ENCODE results near the gene ATP13A2.

ATP13A2 gene

DNA sequence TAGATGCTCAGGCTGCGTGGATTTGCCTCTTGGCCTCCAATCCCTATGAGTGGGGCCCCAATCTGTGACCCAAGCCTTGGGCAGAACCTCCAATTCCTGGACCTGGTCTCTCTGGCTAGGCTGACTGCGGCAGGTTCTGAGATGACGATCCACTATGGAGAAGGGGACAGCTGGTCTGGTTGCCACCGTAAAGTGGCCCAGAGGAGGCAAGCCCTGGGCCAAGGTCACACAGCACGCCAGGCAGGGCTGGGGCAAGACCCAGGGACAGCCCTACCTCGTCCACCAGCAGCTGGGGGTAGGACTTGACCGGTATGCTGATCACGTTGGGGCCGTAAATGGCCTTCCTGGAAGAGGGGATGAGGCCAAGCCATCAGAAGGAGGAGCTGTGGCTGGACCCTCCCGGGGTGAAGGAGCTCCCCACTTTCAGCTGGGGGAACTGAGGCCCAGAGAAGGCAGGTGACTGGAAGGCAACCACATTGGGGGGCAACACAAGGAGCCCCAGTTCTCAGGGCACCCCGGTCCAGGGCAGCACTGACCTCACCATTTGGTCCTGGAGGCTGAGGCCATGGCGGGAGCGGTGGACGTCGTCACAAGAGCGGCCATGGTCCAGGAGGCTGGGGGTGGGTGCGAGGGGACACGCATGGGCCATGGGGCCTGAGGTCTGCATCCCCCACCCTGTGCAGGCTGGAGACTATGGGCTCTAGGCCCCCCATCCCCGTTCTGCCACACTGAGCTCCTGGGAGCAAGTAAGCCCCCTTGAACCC is 9.8 kb downstream of the ATP13A2 start:
- DNase-seq: no peak

DNA sequence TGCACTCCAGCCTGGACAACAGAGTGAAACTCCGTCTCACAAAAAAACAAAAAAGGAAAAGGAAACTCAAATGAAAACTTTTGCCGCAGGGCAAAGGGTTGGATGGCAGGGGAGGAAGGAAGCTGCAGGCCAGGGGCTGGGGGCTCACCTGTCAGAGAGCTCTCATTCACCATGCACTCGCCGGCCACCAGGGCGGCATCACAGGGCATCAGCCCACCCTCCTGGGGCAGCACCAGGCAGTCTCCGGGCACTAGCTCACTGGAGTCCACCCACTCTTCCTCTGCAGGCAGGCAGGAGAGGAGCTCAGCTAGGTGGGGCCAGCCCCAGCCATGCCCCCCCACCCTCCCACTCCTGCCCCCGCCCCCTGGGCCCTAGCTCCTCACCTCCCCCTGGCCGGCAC is 11.9 kb downstream of the ATP13A2 start:
- DNase-seq: no peak

DNA sequence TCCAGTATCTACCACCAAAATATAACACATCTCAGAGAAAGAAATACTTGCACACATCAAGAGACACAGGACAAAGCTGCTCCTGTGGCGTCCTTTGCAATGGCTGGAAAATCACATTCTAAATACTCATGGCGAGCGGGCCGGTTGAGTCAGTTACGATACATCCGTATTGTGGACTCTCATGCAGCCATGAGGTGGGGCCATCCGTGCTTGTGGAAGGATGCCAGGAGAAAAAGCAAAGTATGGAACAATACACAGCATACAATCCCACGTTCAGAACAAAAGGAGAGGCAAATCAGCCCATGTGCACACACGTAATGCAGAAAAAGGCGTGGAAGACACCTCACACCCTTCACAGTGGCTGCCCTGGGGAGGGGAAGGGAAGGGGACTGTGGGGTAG is 13.1 kb downstream of the ATP13A2 start:
- DNase-seq: no peak

DNA sequence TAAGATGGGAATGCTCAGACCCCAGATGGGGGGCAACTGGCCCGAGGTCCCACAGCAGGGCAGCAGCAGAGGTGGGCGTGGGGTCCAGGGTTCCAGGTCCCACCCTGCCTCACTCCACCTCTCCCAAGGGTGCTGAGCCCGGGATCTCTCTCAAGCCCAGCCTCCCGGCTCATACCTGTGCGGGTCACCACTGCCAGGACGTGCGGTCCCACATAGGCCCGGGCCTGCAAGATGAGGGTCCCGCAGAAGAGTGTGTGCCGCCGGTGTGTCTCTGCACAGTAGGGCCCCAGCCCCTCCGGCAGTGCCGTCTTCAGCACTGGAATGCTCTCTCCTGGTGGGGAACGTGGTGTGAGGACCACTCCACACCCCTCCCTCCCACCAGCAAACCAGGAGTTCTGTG is 14.9 kb downstream of the ATP13A2 start:
- DNase-seq: no peak

DNA sequence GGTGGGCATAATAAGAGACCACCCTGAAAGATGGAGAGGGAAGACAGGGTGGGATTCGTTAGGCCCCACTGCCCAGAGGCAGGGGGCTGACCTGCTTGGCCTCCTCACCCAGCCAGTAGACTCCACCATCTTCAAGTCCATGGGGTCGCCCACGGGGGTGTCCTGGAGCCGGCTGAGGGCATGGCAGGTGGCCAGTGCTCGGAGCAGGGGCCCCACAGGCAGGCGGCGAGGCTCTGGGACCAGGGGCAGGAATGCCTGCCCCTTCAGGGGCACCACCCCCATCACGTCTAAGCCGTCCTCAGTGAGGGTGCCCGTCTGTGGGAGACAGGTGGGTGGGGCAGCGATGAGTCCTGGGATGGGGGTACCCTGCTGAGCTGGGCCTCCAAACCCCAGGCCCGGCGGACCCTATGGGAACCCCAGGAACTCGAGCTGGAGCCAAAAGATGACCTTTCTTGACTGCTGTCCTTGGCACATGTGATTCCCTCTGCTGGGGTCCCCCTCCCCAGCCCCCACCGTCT is 18.1 kb downstream of the ATP13A2 start:
- DNase-seq: no peak

DNA sequence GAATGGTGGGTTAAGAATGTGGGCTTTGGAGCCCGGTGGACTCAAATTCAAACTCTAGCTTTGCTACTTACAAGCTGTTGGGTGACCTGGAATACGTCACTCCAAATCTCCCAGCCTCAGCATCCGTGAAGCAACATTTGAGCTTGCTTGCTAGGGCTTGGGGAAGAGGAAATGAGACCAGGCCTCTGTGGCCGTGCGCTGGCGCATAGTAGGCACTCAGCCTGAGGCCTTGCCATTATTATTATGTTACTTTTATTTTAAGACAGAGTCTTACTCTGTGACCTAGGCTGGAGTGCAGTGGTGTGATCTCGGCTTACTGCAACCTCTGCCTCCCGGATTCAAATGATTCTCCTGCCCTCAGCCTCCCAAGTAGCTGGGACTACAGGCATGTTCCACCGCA is 19.1 kb downstream of the ATP13A2 start:
- DNase-seq: no peak

DNA sequence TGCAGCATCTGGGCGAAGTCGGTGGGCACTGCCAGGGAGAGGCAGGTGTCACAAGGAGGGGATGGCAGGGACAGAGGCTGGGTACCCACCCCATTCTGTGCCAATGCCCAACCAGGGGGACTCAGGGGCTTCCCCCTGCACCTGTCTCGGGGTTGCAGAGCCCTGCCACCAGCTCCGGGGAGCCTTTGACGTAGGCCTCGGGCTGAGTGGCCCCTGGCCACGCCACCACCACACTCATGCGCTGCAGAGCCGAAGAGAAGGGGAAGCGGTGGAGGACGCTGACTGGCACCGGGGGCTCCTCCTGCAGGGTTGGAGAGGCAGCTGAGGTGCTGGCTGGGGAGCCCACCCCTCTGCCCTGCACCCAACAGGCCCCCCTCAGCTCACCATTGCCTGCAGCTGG is 19.6 kb downstream of the ATP13A2 start:
- DNase-seq: no peak

DNA sequence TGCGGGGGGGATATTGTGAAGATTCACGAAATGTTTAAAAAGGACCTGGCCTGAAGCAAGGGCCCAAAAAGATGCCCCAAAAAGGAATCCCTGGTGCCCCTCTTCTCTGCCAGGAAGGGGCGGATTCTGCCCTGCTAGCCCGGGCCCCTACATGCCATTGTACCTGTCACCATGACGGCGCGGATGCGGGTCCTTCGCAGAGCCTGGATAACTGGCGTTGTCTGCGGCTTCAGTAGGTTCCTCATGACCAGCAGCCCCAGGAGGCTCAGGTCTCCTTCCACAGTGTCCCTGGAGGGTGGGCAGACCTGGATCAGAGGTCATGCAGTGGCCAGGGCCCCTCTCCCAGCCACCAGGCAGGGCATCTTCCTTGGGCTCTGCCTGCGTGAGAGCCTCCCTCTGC is 20.2 kb downstream of the ATP13A2 start:
- DNase-seq: no peak

DNA sequence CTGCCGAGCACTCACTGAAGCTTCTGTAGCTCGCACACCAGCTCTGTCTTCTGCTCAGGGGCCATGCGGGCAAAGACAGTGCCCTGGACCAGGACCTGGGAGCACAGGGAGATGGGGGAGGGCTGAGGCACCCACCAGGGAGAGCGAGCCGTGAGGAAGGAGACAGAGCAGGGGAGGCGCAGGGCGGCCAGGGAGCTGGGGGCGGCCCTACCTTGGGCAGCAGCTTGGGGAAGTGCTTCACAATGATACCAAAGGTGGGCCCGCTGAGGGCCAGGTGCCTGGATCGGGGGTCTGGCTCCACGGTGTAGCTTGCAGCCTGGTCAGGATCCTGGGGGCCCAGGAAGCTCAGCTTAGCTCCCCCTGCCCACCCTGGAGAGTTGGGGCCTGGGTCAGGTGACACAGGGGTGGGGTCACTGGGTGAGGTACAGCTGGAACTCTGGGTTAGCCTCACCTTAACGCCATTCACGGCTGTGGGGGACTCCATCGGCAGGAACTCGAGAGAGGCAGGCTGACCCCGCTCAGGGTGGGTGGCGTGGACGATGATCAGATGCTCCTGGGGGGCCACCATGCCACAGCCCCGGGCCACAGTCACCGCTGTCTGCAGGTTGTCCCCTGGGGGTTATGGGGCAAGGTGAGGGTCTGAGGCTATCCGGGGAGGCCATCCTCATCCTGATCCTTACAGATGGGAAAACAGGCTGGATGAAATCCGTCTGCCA is 21.9 kb downstream of the ATP13A2 start:
- no peak for DNase-seq

DNA sequence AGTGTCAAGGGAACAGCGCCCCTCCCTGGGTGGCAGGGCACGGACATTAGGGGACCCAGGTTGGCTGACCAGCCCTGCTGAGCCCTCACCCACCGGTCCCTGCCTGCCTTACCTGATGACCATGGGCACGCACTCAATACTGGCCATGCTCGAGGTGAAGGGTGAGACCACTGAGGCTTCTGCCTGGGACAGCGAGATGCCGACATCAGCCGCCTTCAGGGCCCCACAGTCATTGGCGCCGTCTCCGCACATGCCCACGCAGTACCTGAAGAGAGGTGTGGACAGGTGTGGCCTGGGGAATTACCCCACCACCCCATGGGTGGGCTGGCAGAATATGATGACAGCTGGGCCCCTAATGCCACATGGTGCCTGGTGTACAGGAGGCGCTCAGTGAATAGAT is 23.5 kb downstream of the ATP13A2 start:
- DNase-seq: no peak

DNA sequence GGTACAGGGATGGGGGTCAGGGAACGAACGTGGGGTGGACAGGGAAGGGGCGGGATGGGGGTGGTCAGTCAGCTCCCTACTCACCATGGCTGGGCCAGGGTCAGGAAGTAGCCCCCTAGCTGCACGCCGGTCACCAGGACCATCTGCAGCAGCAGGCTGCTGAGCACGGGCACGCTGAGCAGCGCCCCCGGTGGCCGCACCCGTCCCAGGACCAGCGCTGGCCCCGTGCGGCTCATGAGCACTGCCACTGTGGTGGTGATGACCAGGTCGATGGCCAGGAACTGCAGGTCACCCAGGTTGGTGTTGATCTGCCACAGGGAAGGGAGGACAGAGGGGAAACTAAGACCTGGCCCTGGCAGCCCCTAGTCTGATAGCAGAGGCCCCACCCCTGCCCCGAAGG is 24.8 kb downstream of the ATP13A2 start:
- no peak for DNase-seq

DNA sequence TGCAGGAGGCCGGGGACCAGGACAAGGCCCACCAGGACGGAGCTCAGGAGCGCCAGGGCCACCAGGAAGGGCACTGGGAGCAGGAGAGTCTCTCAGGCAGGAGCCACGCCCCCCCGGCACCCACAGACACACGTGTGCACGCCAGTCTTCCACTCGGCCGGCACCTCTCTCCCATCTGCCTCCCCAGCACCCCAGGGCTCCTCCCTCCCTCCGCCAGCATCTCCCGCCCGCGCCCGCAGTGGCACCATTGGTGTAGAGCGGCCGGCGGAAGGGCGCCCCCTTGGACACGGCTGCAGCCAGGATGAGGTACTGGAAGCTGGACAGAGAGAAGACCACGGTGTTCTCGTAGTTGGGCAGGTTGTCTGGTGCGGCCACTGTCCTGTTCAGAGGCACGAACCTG is 25.2 kb downstream of the ATP13A2 start:
- no peak for DNase-seq

DNA sequence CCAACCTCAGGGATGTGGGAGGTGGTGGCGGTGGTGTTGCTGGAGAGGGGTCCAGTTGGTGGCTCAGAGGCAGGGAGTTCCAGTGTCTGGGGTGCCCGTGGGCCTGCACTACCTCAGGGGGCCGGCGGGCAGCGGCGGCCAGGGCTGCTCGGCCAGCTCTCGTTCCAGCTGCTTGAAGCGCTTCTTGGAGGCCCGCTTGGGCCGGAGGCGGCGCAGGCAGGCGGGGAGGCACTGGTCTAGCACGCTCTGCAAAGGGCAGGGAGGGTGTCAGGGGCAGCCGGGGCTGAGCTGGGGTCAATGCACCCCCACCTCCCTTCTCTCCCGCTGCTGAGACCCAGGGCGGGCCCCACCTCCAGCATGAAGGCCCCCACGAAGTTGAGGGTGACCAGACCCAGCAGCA is 25.6 kb downstream of the ATP13A2 start:
- no peak for DNase-seq

DNA sequence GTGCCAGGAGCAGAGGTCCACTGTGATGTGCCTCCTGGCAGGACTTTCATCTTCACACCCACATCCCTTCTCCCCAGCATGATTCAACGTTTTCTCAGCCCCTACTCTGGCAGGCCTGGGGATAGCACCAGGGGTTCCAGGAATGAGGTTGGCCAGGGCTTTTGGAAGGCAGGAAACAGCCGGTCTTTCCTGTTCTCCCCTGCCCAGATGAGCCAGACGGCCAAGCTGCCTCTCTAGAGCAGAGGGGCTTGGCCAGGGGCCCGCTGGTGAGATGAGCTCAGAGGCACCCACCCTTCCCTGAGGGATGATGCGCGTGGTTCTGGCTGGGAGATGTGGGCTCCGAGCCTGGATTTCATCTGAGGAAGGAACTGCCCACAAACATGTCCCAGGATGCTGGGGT is 27.0 kb downstream of the ATP13A2 start:
- no peak for DNase-seq

DNA sequence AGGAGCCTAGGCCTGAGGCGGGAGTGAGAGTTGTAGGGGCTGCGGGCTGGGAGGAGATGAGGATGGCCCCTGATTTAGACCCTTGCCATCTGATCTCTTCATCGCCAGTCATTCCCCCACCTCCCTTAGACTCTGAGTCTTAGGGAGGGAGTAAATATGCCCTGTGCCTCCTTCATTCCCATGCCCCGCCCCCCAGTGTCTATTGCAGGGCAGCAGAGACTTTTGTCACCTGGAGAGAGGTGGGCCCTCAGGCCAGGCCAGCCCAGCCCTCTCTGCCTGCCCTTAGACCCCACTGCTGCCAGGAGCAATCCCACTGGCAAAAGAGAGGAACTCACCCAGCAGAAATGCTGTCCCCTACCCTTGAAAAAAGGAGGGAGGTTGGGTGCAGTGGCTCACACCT is 28.1 kb downstream of the ATP13A2 start:
- DNase-seq: no peak

DNA sequence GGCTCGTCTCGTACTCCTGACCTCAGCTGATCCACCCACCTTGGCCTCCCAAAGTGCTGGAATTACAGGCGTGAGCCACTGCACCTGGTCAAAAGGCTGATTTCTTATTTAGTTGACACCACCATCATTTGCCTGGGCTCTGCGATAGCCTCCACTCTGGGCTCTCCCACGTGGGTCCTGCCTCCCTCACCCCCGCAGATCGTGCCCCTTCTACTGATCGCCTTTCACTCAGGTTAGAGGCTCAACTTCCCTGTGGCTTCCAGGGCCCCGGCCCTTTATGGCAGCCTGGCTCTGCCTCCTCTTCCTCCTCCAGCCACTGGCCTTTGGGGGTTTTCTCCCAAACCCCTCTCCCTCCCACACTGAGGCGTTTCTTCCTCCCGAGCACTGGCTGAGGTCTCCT is 28.8 kb downstream of the ATP13A2 start:
- DNase-seq: no peak

DNA sequence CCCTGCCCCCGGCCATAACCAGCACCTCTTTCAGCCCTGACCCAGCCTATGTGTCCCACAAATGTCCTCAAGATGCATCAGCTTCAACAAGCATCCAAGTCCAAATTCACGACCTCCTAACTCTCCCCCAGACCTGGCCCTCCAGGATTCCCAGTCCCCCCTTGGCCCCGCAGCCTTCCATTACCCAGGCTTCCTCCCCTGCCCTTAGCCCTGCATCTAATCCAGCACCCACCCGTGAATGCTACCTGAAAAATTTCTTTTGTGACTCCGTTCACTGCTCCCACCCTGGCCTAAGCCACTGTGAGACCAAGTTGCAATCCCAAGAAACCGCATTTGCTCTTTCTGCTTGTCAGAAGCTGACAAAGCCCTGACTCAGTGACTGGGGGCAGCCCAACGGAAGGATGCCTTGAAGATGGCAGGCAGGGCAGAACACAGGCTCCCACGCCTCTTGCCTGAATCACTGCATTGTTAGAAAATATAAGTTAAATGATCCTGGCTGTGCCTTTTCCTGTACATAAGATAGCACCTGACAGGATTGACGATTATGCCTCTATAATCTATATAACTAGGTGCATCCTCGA is 30.4 kb downstream of the ATP13A2 start:
- DNase-seq: no peak

DNA sequence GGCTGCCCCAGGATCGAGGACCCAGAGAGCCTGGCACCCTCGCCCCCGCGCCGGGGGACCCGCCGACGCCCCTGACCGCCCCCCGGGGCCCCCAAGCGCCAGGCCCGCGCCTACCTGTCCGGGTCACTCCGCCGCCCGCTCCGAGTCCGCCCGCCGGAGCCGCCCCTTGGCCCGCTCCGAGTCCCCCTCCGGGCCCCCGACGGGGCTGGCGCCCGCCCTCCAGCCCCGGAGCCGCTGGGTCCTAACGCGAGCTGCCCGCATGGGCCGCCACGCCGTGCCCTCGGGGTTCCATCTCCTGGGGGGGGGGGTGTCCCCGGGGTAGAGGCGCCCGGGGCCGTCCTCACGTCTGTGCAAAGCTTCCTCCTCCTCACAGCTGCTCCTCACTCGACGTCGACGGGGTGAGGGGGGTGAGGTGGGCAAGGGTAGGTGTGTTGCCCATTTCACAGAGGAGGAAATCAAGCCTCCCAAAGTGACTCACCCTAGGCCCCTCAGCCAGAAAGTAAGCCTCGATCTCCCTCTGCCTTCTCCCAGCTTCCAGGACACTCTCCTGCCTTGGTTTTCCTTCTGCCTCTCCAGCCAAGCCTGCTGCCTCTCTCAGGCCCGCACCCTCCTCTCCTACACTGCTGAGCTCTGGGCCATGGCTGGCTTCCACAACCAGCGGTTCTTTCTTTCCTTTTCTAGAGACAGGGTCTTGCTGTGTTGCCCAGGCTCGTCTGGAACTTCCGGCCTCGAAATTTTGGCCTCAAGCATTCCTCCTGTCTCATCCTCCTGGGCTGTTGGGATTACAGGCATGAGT is 31.1 kb downstream of the ATP13A2 start, which contains the start of gene MFAP2:
Gene MFAP2 (minus strand): TSS at position 148 of the 796 bp plus-strand sequence. CDS start 2,347 bp downstream, outside the sequence.
- DNase-seq: no peak

DNA sequence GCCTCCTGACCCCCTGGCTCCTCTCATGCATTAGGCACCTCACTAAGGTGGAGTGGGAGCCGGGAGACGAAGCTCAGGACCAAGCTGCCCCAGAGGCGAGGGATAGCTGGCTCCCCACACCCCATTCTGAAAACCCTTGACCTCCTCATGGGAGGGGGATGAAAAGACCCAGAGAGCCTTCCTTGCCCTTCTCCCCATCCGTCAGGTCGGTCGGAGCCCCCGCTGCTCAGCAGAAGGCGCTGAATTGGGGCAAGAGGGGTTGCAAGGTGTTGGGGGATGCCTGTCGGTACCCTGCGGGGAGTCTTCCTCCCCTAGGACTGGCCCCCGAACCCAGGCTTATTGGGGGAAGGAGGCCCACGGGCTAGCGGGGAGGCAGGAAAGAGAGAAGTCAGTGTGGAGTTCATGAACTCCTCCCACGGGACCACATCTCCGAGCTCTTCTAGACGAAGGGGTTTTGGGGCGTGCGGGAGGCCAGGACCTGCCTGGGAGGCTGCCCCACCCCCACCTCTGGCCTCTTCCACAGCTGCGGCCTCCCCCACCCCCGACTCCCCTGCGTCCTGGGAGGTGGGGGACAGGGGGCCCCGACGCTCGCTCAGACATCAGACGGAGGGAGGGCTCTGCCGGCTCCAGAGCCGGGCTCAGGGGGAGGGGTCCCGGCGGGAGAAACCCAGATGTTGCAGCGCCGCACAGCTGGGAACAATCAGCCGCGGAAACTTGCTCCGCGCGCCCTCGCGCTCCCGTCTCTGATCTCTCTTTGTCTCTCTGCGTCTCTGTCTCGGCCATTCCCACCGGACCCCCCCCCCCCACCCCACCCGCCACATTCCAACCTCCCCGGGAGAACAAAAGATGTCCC is 32.0 kb downstream of the ATP13A2 start:
- DNase-seq: no peak

DNA sequence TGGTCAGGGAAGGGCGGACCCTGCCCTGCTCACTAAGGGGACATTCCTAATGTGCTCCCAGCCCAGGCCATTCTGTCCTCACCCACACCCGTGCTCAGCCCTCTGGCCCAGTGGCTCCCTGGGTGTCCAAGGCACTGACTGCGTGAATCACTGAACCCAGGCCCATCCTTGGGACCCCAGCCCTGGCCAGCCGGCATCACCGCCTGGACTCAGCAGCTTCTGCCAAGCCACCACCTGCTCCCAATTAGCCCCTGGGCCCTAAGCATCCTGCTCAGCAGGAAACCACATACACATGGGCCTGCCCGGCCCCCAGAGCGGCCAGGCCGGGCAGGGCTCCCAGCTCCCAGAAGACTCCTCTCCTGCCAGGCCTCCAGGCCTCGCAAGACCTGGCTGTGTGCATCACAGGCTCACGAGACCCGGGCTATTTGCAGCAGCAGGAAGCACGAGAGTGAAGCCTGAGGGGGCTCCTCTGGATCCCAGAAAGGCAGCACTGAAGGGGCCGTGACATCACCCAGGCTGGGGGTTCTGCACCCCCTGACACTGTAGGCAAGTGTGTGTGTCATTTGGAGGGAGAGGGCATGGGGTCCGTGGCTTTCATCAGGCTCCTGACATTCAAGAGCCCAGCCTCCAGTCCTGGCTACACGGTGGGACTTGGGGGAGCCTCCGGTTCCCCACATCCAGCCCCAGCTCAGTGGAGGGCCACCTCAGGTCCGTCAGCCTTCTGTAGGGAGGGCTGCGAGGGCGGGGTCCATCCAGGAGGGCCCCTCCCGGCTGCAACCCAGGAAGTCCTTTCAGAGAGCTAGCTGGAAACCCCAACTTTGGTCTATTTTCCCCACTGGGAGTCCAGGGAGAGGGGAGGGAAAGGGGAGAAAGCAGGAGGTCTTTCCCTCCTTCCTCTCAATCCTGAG is 32.9 kb downstream of the ATP13A2 start:
- DNase-seq: no peak

DNA sequence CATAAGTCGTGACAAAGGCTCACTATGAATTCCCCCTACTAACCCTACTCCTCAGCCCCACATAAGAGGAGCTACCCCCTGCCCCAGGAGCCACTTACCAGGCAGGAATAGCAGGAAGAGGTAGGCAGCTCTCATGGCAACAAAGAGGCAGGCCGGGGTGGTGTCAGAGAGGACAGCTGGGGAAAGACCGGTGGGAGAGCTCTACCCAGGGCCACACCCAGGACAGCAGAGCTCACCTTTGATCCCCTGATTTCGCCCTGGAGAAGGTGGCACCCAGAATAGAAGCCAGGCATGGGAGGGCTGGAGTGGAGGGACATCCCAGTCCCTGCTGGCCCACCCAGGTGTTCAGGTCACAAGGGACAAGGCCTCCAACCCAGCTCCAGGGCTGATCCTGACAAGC is 33.6 kb downstream of the ATP13A2 start:
- no peak for DNase-seq
